ENCODE results near the gene SNX33.
A peak's percentile ranks its signal among the peaks of the same experiment; 100 is the strongest.

Gene SNX33

DNA sequence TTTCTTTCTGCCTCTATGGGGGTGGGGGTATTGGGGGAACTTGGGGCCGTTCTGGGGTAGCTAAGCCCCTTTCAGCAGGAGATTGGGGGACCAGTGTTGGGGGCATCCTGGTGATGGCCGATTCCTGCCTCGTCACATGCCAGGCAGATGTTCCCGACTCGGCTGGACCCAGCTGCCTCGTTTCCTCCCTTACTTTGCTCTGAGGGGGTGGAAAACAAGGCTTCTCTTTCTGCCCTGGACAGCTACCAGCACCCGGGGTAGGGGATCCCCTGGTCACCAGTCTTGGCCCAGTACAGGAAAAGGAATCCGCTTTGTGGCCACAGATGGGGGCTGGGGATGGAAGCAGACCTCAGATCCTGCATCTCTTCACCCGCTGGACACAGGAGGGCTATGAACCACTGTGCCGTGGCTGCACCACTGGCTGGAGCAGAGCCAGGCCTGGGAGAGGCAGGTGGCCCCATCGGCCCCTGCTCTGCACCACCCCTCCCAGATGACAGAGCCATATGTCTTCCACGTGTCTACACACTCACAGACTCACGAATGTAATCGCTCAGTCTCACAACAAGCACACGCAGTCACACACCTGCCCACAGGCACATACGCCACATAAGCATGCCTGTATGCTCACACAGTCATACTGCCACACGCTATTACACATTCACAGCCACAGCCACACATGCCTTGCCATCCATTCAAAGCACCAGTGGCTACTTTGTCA is 12.4 kb downstream of the SNX33 start:
- DNase-seq (ENCODE audit: insufficient read length, low spot score) (no peak), FAIRE-seq (peak; percentile 71)
- TF ChIP-seq TAF1 (IDR thresholded peaks at IDR 0.05; ENCODE audit: low read depth, low read length) (no peak), POU2F2 (IDR thresholded peaks at IDR 0.05; ENCODE audit: low read depth, low read length) (no peak), POLR2AphosphoS5 (IDR thresholded peaks at IDR 0.05; ENCODE audit: low read depth, low read length) (no peak), POLR2A (IDR thresholded peaks at IDR 0.05; ENCODE audit: low read depth, low read length) (no peak), SPI1 (IDR thresholded peaks at IDR 0.05; ENCODE audit: low read depth, low read length) (no peak), PAX5 (IDR thresholded peaks at IDR 0.05; ENCODE audit: insufficient read depth, low read length, severe bottlenecking) (no peak)

GRCh38 chr15:75661100-75661755 is 13.5 kb downstream of the SNX33 start:
- no peak for TF ChIP-seq POLR2AphosphoS5 (IDR thresholded peaks at IDR 0.05; ENCODE audit: low read depth, low read length)
- TF ChIP-seq TAF1 (IDR thresholded peaks at IDR 0.05; ENCODE audit: low read depth, low read length) = no peak
- TF ChIP-seq PAX5 (IDR thresholded peaks at IDR 0.05; ENCODE audit: insufficient read depth, low read length, severe bottlenecking) = no peak
- no peak for FAIRE-seq
- DNase-seq (ENCODE audit: insufficient read length, low spot score) = no peak

GRCh38 chr15:75661756-75662140 is 14.0 kb downstream of the SNX33 start:
- FAIRE-seq = no peak
- TF ChIP-seq POU2F2 (IDR thresholded peaks at IDR 0.05; ENCODE audit: low read depth, low read length) (no peak), TAF1 (IDR thresholded peaks at IDR 0.05; ENCODE audit: low read depth, low read length) (no peak), POLR2AphosphoS5 (IDR thresholded peaks at IDR 0.05; ENCODE audit: low read depth, low read length) (no peak), PAX5 (IDR thresholded peaks at IDR 0.05; ENCODE audit: insufficient read depth, low read length, severe bottlenecking) (no peak), SPI1 (IDR thresholded peaks at IDR 0.05; ENCODE audit: low read depth, low read length) (no peak), POLR2A (IDR thresholded peaks at IDR 0.05; ENCODE audit: low read depth, low read length) (no peak)

DNA sequence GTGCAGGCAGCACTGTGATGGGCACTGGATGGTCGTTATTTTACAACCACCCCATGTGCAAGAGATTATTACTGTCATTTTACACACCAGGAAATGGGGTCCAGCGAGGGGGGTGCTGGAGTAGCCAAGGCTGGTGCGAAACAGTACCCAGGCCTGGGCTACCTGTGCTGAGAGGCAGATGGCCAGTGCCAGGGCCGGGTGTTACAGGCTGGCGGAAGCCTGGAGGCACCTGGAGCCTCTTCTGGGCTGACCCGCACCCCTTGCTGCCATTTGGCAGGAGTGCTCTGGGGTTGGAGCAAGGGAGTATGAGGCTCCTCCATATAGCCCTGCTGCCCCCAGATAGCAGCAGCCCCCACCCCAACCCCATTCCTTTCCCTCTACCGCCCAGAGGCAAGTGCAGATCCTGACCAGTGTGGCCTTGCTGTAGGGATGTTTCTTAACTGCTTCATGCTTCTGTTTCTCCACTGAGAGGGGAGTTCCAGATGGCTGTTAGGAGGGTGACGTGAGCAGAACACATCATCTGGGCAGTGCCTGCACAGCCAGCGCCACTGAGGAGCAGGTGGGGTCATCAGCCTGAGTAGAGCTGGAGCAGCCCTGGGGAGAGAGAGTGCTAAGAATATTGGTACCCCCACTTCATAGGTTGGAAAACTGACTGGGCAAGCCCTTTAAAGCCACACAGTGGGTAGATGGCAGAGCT is 15.3 kb downstream of the SNX33 start:
- DNase-seq (ENCODE audit: insufficient read length, low spot score) (no peak), FAIRE-seq (no peak)
- no peak for TF ChIP-seq POU2F2 (IDR thresholded peaks at IDR 0.05; ENCODE audit: low read depth, low read length)
- TF ChIP-seq TAF1 (IDR thresholded peaks at IDR 0.05; ENCODE audit: low read depth, low read length) = no peak
- no peak for TF ChIP-seq POLR2AphosphoS5 (IDR thresholded peaks at IDR 0.05; ENCODE audit: low read depth, low read length)
- no peak for TF ChIP-seq SPI1 (IDR thresholded peaks at IDR 0.05; ENCODE audit: low read depth, low read length)
- TF ChIP-seq PAX5 (IDR thresholded peaks at IDR 0.05; ENCODE audit: insufficient read depth, low read length, severe bottlenecking) = no peak
- no peak for TF ChIP-seq POLR2A (IDR thresholded peaks at IDR 0.05; ENCODE audit: low read depth, low read length)

More at GRCh38 chr15:75661756-75662140, 14.0 kb downstream of the SNX33 start:
- DNase-seq (ENCODE audit: insufficient read length, low spot score) = no peak

GRCh38 chr15:75663931-75664421 is 16.3 kb downstream of the SNX33 start:
- no peak for DNase-seq (ENCODE audit: insufficient read length, low spot score)
- TF ChIP-seq POLR2AphosphoS5 (IDR thresholded peaks at IDR 0.05; ENCODE audit: low read depth, low read length) (no peak), TAF1 (IDR thresholded peaks at IDR 0.05; ENCODE audit: low read depth, low read length) (no peak), SPI1 (IDR thresholded peaks at IDR 0.05; ENCODE audit: low read depth, low read length) (no peak), PAX5 (IDR thresholded peaks at IDR 0.05; ENCODE audit: insufficient read depth, low read length, severe bottlenecking) (no peak), POU2F2 (IDR thresholded peaks at IDR 0.05; ENCODE audit: low read depth, low read length) (no peak), POLR2A (IDR thresholded peaks at IDR 0.05; ENCODE audit: low read depth, low read length) (no peak)
- FAIRE-seq = no peak

- no peak for DNase-seq (ENCODE audit: insufficient read length, low spot score)
- FAIRE-seq = no peak
- TF ChIP-seq POLR2AphosphoS5 (IDR thresholded peaks at IDR 0.05; ENCODE audit: low read depth, low read length) (no peak), SPI1 (IDR thresholded peaks at IDR 0.05; ENCODE audit: low read depth, low read length) (no peak), POLR2A (IDR thresholded peaks at IDR 0.05; ENCODE audit: low read depth, low read length) (no peak), TAF1 (IDR thresholded peaks at IDR 0.05; ENCODE audit: low read depth, low read length) (no peak), PAX5 (IDR thresholded peaks at IDR 0.05; ENCODE audit: insufficient read depth, low read length, severe bottlenecking) (no peak), POU2F2 (IDR thresholded peaks at IDR 0.05; ENCODE audit: low read depth, low read length) (no peak)
Measured at GRCh38 chr15:75666823-75667501, 19.2 kb downstream of the SNX33 start.

- DNase-seq (ENCODE audit: insufficient read length, low spot score) = no peak
- no peak for TF ChIP-seq POLR2AphosphoS5 (IDR thresholded peaks at IDR 0.05; ENCODE audit: low read depth, low read length)
- TF ChIP-seq TAF1 (IDR thresholded peaks at IDR 0.05; ENCODE audit: low read depth, low read length) = no peak
- TF ChIP-seq POLR2A (IDR thresholded peaks at IDR 0.05; ENCODE audit: low read depth, low read length) = no peak
- TF ChIP-seq PAX5 (IDR thresholded peaks at IDR 0.05; ENCODE audit: insufficient read depth, low read length, severe bottlenecking) = no peak
- no peak for TF ChIP-seq POU2F2 (IDR thresholded peaks at IDR 0.05; ENCODE audit: low read depth, low read length)
- no peak for TF ChIP-seq SPI1 (IDR thresholded peaks at IDR 0.05; ENCODE audit: low read depth, low read length)
- no peak for FAIRE-seq
Measured at GRCh38 chr15:75669191-75669878, 21.6 kb downstream of the SNX33 start.

- FAIRE-seq = no peak
- DNase-seq (ENCODE audit: insufficient read length, low spot score) = no peak
- TF ChIP-seq PAX5 (IDR thresholded peaks at IDR 0.05; ENCODE audit: insufficient read depth, low read length, severe bottlenecking) (no peak), TAF1 (IDR thresholded peaks at IDR 0.05; ENCODE audit: low read depth, low read length) (no peak), POU2F2 (IDR thresholded peaks at IDR 0.05; ENCODE audit: low read depth, low read length) (no peak), POLR2AphosphoS5 (IDR thresholded peaks at IDR 0.05; ENCODE audit: low read depth, low read length) (no peak), POLR2A (IDR thresholded peaks at IDR 0.05; ENCODE audit: low read depth, low read length) (no peak), SPI1 (IDR thresholded peaks at IDR 0.05; ENCODE audit: low read depth, low read length) (no peak)
Measured at GRCh38 chr15:75669879-75670212, 22.1 kb downstream of the SNX33 start.

Measured in GM12891 (cell line).